ENCODE measurements around the gene LINC01488.

LINC01488 gene

GRCh38 chr11:69524291-69524882 lies 42.9 kb downstream of the LINC01488 start:
- TF ChIP-seq CTCF (conservative IDR thresholded peaks at IDR 0.05) (no peak), ZFX (IDR thresholded peaks at IDR 0.05) (no peak)
- H3K27ac ChIP-seq, result no peak overlapping the region

GRCh38 chr11:69524991-69525411 lies 43.5 kb downstream of the LINC01488 start:
- TF ChIP-seq CTCF (conservative IDR thresholded peaks at IDR 0.05) (no peak), ZFX (IDR thresholded peaks at IDR 0.05) (no peak)
- H3K27ac ChIP-seq, result no peak overlapping the region

- no peak overlapping the region for H3K27ac ChIP-seq
- TF ChIP-seq ZFX (IDR thresholded peaks at IDR 0.05), result no peak
- no peak for TF ChIP-seq CTCF (conservative IDR thresholded peaks at IDR 0.05)
Measured at GRCh38 chr11:69525516-69526452, 44.3 kb downstream of the LINC01488 start.

GRCh38 chr11:69526453-69526810 lies 45.0 kb downstream of the LINC01488 start:
- TF ChIP-seq ZFX (IDR thresholded peaks at IDR 0.05) (no peak), CTCF (conservative IDR thresholded peaks at IDR 0.05) (no peak)
- no peak overlapping the region for H3K27ac ChIP-seq

- no peak overlapping the region for H3K27ac ChIP-seq
- TF ChIP-seq ZFX (IDR thresholded peaks at IDR 0.05), result no peak
- TF ChIP-seq CTCF (conservative IDR thresholded peaks at IDR 0.05), result no peak
Measured at GRCh38 chr11:69529001-69529400, 47.5 kb downstream of the LINC01488 start.

- H3K27ac ChIP-seq, result no peak overlapping the region
- no peak for TF ChIP-seq ZFX (IDR thresholded peaks at IDR 0.05)
- no peak for TF ChIP-seq CTCF (conservative IDR thresholded peaks at IDR 0.05)
Measured at GRCh38 chr11:69530278-69531070, 49.0 kb downstream of the LINC01488 start.
